ENCODE data around the gene RTN4R. TPM values are rescaled to one million over a fixed set of nuclear protein-coding genes. Genes with fewer than 3 reads are reported as not detected.

The RTN4R gene
- total and polyA plus RNA-seq, 9 of the 15 experiments (the other 6 are each of a cell fraction or from before 2014, with no cell fraction given) = 0.04 to 2.8 (median 1.4) TPM; not detected in 3

DNA sequence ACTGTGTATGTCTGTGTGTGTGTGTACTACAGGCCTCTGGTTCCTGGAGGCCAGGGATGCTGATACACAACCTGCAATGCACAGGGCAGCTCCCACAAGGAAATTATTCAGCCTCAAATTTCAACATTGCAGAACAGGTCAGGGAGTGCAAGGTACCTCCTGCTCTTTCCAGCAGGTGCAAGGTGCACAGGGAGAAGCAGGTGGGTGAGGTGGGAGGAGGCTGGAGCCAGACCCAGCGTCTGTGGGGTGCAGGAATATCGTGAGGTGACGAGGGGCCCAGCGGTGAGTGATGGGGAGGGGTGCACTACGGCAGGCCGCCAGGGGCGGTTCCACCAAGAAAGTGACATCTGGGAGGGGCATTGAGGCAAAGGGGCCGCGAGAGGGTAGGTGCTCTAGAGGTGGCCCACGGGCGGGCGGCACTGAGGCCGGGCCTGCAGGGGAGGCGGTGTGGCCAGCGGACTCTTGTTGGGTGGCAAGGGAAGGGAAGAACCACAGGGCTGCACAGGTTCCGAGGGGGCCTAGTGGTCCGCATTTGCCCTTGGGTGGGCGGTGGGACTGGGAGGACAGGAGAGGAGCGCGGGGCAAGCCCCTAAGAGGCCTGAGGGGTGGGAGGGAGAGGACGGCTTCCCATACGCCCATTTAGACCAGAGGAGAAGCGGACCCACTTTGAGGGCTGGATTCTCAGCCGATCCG lies 30.1 kb upstream of the RTN4R start (continued):
- TF ChIP-seq, protein P1, sequence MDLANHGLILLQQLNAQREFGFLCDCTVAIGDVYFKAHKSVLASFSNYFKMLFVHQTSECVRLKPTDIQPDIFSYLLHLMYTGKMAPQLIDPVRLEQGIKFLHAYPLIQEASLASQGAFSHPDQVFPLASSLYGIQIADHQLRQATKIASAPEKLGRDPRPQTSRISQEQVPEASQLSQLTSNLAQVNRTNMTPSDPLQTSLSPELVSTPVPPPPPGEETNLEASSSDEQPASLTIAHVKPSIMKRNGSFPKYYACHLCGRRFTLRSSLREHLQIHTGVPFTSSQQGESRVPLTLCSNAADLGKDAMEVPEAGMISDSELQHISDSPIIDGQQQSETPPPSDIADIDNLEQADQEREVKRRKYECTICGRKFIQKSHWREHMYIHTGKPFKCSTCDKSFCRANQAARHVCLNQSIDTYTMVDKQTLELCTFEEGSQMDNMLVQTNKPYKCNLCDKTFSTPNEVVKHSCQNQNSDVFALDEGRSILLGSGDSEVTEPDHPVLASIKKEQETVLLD (IDR thresholded peaks at IDR 0.05) = no peak
- TF ChIP-seq HNRNPK (IDR thresholded peaks at IDR 0.05; ENCODE audit: low read depth, low read length, poor library complexity, severe bottlenecking) = no peak
- TF ChIP-seq MCM5 (IDR thresholded peaks at IDR 0.05; ENCODE audit: low read depth) = no peak
- TF ChIP-seq MEF2D (tag; conservative IDR thresholded peaks at IDR 0.05; ENCODE audit: low read depth) = no peak
- TF ChIP-seq FOS (IDR thresholded peaks at IDR 0.05; ENCODE audit: extremely low read depth, insufficient read length) = no peak
- no peak for TF ChIP-seq NBN (IDR thresholded peaks at IDR 0.05; ENCODE audit: low read depth)
- TF ChIP-seq CBFB (CRISPR knock-in tag; IDR thresholded peaks at IDR 0.05) = peak; percentile 46
- TF ChIP-seq ZNF146 (CRISPR knock-in tag; IDR thresholded peaks at IDR 0.05; ENCODE audit: unreplicated experiment) = no peak
- no peak for TF ChIP-seq SLC30A9 (CRISPR knock-in tag; IDR thresholded peaks at IDR 0.05)
- no peak for TF ChIP-seq MYBL2 (IDR thresholded peaks at IDR 0.05; ENCODE audit: low read depth)
- TF ChIP-seq MYBL2 (CRISPR knock-in tag; IDR thresholded peaks at IDR 0.05; ENCODE audit: borderline replicate concordance) = no peak
- no peak for TF ChIP-seq NFIC (IDR thresholded peaks at IDR 0.05)
- TF ChIP-seq ETV5 (CRISPR knock-in tag; IDR thresholded peaks at IDR 0.05; ENCODE audit: low read depth) = 0 out of 2 replicates have a peak, but pooled peaks have one; percentile 62
- TF ChIP-seq NONO (IDR thresholded peaks at IDR 0.05; ENCODE audit: low read depth in 2 of 2, low read length in 1 of 2) = no peak
- TF ChIP-seq POLR2H (tag; IDR thresholded peaks at IDR 0.05; ENCODE audit: low read depth) = no peak
- no peak for TF ChIP-seq TBP (optimal IDR thresholded peaks at IDR 0.05; ENCODE audit: low read depth, low read length)
- TF ChIP-seq FOXK2 (conservative IDR thresholded peaks at IDR 0.05 in 1 of 2, IDR thresholded peaks at IDR 0.05 in 1 of 2; ENCODE audit: low read depth in 2 of 2) = no peak
- TF ChIP-seq, protein P2, sequence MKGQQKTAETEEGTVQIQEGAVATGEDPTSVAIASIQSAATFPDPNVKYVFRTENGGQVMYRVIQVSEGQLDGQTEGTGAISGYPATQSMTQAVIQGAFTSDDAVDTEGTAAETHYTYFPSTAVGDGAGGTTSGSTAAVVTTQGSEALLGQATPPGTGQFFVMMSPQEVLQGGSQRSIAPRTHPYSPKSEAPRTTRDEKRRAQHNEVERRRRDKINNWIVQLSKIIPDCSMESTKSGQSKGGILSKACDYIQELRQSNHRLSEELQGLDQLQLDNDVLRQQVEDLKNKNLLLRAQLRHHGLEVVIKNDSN (CRISPR knock-in tag; IDR thresholded peaks at IDR 0.05) = peak; percentile 52

Measured in K562 (cell line).